WERI-Rb-1 (cell line): ENCODE results near the gene KDM6A.
"Not testable (repeated sequence)": the region's sequence is repeated elsewhere in the genome, so short reads cannot be mapped to it uniquely, and the experiment has no call there.

Experiments
- DNase-seq: peaks from one replicate; pipeline ENCODE4 v3.0.0-alpha.2; 2020
- H3K27ac ChIP-seq: fragments of 250-450 bp; sonication (Bioruptor Pico); 2 replicates; pipeline ENCODE4 v1.5.1; 2020; ENCODE audit warnings: mild to moderate bottlenecking, moderate library complexity
- H3K27me3 ChIP-seq: fragments of 250-450 bp; sonication (Bioruptor Pico); 2 replicates; pipeline ENCODE4 v1.5.1; 2021; ENCODE audit warnings: mild to moderate bottlenecking, low read depth, moderate library complexity; ENCODE audit not compliant: insufficient read depth, severe bottlenecking
- H3K36me3 ChIP-seq: fragments of 250-450 bp; sonication (Bioruptor Pico); 2 replicates; pipeline ENCODE4 v1.5.1; 2020; ENCODE audit warnings: mild to moderate bottlenecking, moderate library complexity
- H3K4me3 ChIP-seq: 2 replicates; pipeline ENCODE4 v1.5.1; 2011; ENCODE audit warnings: low read depth, mild to moderate bottlenecking, control low read depth, low read length
- H3K9me3 ChIP-seq: fragments of 250-450 bp; sonication (Bioruptor Pico); 2 replicates; pipeline ENCODE4 v1.5.1; 2021; ENCODE audit warnings: mild to moderate bottlenecking, moderate library complexity; ENCODE audit not compliant: severe bottlenecking
- TF ChIP-seq, protein P1 (sequence below): IDR thresholded peaks from 2 replicates; pipeline ENCODE4 v1.5.1; 2011; ENCODE audit warnings: low read depth, mild to moderate bottlenecking, control low read depth, inconsistent platforms, low read length

KDM6A gene

GRCh38 chrX:44946771-44947170 lies 73.8 kb downstream of the KDM6A start:
- Histone ChIP-seq H3K27ac (no peak overlapping the region), H3K4me3 (no peak overlapping the region), H3K9me3 (peaks cover 2% of the 10 kb centered on the region), H3K36me3 (no peaks in the 10 kb centered on the region), H3K27me3 (no peaks in the 10 kb centered on the region)
- DNase-seq = no peak
- TF ChIP-seq, protein P1, sequence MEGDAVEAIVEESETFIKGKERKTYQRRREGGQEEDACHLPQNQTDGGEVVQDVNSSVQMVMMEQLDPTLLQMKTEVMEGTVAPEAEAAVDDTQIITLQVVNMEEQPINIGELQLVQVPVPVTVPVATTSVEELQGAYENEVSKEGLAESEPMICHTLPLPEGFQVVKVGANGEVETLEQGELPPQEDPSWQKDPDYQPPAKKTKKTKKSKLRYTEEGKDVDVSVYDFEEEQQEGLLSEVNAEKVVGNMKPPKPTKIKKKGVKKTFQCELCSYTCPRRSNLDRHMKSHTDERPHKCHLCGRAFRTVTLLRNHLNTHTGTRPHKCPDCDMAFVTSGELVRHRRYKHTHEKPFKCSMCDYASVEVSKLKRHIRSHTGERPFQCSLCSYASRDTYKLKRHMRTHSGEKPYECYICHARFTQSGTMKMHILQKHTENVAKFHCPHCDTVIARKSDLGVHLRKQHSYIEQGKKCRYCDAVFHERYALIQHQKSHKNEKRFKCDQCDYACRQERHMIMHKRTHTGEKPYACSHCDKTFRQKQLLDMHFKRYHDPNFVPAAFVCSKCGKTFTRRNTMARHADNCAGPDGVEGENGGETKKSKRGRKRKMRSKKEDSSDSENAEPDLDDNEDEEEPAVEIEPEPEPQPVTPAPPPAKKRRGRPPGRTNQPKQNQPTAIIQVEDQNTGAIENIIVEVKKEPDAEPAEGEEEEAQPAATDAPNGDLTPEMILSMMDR = no peak

DNA sequence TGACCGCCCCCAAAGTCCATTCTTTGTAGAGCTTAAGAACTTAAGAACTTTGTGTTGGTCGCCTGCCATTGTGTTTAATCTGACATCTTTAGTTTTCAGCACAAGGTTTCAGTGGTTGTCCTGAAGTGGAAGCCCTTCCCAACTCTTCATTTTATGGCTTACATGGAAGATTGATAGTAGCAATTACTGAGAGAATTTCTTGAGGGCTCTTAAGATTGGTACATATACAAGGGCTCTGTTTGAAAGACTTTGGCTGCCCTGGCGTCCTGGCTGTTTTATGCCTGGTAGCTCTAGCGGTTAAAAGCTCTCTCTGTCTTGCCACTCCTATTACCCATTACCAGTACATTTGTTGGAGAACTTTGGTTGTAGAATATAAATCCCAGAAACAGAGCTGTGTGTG lies 75.0 kb downstream of the KDM6A start:
- H3K9me3 ChIP-seq = peaks cover 2% of the 10 kb centered on the region
- TF ChIP-seq, protein P1 = no peak
- DNase-seq = no peak
- no peak overlapping the region for H3K27ac ChIP-seq
- H3K4me3 ChIP-seq = no peak overlapping the region
- no peaks in the 10 kb centered on the region for H3K36me3 ChIP-seq
- no peaks in the 10 kb centered on the region for H3K27me3 ChIP-seq

DNA sequence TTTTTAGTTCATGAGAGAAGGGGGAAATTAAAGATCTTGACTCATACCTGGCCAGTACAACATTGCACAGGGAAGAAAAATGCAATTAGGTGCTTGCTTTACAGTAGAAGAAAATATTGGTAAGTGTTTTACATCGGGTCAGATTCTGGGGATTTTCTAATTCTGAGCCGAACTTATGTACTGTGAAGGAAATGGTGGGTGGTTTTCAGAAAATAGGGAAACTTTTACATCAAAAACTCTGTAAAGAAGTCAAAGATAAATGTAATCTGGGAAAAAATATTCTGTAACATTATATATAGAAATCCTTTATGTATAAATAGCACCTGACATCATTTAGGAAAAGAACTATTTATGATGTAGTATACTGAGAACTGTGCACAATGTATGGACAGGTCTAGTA lies 75.4 kb downstream of the KDM6A start:
- Histone ChIP-seq H3K9me3 (peaks cover 2% of the 10 kb centered on the region), H3K36me3 (no peaks in the 10 kb centered on the region), H3K4me3 (no peak overlapping the region), H3K27me3 (no peaks in the 10 kb centered on the region), H3K27ac (no peak overlapping the region)
- TF ChIP-seq, protein P1 = no peak
- DNase-seq = no peak

DNA sequence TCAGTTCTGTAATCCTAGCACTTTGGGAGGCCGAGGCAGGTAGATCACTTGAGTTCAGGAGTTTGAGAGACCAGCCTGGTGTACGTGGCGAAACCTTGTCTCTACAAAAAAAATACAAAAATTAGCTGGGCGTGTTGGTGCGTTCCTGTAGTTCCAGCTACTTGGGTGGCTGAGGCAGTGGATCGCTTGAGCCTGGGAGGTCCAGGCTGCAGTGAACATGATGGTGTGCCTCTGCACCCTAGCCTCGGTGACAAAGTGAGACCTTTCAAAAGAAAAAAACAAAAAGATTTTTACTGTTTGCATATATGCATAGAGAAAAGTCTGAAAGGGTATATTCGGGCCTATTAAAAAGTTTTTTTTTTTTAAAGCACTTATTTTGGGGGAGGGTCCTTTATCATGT lies 76.1 kb downstream of the KDM6A start:
- Histone ChIP-seq H3K9me3 (peaks cover 2% of the 10 kb centered on the region), H3K27me3 (no peaks in the 10 kb centered on the region), H3K27ac (no peak overlapping the region), H3K4me3 (no peak overlapping the region), H3K36me3 (no peaks in the 10 kb centered on the region)
- DNase-seq = no peak
- TF ChIP-seq, protein P1 = no peak

DNA sequence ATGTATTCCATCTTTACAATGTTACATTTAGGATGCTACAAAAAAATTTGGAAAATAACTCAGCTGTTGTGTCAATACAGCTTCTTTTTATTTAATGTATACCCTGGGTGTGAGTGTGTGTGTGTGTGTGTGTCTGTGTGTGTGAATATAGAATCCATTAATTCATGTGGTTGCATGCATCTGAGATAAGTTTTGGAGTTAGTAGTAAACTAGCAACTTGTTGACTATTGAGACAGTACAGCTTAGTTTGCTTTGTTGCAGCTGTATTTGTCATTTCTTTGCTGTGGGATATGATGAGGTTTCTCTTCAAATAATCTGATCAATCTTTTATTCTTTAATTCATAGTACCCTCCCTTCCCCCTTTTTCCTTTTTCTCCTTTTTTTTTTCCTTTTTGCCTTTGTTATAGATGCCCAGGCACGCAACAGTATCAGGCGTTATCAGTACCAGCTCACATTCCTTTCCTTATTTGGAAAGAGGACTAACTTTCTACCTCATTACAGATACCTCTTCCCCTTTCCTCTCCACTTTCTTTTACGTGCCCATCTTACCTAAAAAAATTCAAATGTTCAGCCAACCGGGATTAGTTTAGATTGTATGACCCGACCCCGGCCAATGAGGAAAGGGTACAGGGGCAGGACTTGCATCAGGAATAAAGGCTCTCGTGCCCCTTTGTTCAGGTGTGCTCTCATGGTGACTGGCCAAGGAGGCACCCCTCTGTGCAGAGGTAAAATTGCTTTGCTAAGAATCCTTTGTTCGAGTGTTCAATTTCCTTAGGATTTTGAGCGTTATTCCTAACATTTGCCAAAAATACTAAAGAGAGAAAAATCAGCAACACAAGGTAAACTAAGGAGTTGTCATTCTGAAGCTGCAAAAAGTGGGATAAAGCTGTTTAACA lies 77.7 kb downstream of the KDM6A start:
- not testable (repeated sequence) for H3K27me3 ChIP-seq, H3K4me3 ChIP-seq, DNase-seq, H3K27ac ChIP-seq, H3K36me3 ChIP-seq, H3K9me3 ChIP-seq

- TF ChIP-seq, protein P1 = no peak
- no peak overlapping the region for H3K27ac ChIP-seq
- H3K4me3 ChIP-seq = no peak overlapping the region
- no peaks in the 10 kb centered on the region for H3K36me3 ChIP-seq
- no peaks in the 10 kb centered on the region for H3K27me3 ChIP-seq
- DNase-seq = no peak
- H3K9me3 ChIP-seq = no peaks in the 10 kb centered on the region
Measured at GRCh38 chrX:44951572-44952067, 78.6 kb downstream of the KDM6A start.
